ENCODE data around the gene RANBP9.

RANBP9 gene

DNA sequence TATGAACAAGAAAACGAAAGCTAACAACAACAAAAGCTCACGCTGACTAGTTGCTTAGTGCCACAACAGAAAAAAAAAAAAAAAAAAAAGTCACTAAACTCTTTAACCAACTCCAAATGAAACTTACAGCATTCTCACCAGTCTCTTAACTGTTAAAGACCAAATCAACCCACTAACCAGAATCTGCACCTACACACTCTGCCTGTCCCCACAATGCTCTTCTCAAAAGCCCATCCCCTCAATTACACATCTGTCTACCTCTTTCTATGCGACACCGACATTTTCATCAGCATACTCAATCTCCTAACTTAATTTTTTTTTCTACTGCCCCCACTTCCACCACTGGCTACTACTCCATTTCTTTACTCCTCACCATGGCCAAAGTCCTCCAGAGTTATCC lies 62.2 kb downstream of the RANBP9 start:
- no peak overlapping the region for H3K27ac ChIP-seq
- TF ChIP-seq, protein P1, sequence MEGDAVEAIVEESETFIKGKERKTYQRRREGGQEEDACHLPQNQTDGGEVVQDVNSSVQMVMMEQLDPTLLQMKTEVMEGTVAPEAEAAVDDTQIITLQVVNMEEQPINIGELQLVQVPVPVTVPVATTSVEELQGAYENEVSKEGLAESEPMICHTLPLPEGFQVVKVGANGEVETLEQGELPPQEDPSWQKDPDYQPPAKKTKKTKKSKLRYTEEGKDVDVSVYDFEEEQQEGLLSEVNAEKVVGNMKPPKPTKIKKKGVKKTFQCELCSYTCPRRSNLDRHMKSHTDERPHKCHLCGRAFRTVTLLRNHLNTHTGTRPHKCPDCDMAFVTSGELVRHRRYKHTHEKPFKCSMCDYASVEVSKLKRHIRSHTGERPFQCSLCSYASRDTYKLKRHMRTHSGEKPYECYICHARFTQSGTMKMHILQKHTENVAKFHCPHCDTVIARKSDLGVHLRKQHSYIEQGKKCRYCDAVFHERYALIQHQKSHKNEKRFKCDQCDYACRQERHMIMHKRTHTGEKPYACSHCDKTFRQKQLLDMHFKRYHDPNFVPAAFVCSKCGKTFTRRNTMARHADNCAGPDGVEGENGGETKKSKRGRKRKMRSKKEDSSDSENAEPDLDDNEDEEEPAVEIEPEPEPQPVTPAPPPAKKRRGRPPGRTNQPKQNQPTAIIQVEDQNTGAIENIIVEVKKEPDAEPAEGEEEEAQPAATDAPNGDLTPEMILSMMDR (conservative IDR thresholded peaks at IDR 0.05) = no peak

DNA sequence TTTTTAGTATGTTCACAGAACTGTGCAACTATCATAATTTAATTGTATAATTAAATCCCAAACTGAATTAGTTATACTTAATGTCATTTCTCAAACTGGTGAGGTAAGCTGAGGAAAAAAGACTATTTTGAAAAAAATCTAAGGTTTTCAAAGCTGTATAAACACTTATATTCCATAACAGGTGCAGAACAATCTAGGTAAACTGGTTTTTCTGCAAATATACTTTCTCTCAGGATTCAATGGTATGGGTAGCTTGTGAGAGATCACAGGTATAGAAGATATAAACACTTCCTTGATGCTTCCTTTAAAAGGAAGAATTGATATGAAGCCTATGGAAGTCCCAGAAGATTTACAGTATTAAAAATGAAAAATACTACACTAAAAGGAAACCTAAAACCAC lies 62.8 kb downstream of the RANBP9 start:
- TF ChIP-seq, protein P1 (conservative IDR thresholded peaks at IDR 0.05) = no peak
- H3K27ac ChIP-seq = no peak overlapping the region

DNA sequence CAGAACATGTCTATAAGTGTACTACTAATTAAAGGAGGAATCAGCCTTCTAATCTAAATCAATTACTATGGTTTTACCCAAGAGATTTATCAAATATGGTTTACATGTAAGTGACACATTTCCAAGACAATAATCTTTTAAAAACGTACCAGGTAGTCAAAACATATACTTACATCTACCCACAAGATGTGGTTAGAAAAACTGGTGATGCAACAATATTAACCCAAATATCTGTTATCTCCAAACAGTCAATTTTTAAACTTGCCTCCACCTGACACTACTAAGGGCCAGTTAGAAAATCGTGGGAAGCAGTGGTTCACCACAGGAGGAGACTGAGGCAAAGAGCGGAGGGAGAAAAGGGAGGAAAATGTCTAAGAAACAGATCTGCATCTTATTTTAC lies 68.5 kb downstream of the RANBP9 start:
- H3K27ac ChIP-seq = no peak overlapping the region
- TF ChIP-seq, protein P1 (conservative IDR thresholded peaks at IDR 0.05) = no peak

DNA sequence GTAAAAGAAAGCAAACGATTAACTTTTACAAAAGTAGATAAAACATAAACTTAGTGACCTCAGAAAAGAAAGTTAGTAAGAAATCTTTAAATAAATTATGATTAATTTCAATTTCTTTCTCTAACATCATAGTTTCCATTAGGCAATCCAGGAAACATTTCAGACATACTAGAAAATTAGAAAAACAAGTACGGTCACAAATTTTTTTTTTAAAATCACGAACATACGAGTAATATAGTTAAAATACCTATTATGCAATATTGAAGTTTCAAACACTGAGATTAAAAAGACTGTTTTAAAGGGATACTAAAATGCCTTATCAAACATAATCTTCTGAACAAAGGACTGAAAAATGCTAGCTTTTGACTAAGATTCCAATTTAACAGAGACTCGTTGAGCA lies 70.3 kb downstream of the RANBP9 start:
- no peak overlapping the region for H3K27ac ChIP-seq
- TF ChIP-seq, protein P1 (conservative IDR thresholded peaks at IDR 0.05) = no peak

DNA sequence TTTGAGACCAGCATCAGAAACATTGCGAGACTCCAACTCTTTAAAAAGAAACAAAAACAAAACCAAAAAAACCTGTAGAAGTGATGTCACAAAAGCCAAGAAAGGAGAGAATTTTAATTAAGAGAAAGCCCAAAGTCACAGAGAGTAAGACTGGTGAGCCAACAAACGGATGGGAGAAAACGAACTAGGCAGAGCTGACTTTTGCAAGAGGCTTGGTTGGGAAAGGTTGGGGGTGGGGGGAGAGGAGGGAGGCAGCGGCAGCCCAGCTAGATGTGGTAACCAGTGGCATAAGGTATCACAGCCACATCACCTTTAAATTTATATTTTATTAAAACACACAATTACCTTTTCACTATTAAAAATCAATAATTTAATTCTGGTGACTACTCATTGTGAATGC lies 73.0 kb downstream of the RANBP9 start:
- H3K27ac ChIP-seq = no peak overlapping the region
- TF ChIP-seq, protein P1 (conservative IDR thresholded peaks at IDR 0.05) = no peak

DNA sequence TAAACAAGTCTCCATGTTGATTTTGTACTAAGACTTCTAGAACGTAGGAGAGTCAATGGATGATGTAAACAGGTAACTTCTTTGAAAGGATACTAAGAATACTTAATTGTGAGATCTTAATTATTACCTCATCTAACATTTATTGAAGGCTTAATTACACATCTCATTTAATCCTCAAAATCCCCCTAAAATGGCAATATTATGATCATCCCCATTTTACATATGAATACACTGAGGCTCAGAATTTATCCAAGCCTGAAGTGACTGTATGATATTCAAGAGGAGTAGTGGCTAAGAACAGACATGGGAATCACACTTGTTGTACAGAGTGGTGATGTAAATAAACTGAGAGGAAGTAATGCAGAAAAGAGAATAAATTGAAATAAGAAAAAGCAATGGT lies 73.6 kb downstream of the RANBP9 start:
- no peak overlapping the region for H3K27ac ChIP-seq
- TF ChIP-seq, protein P1 (conservative IDR thresholded peaks at IDR 0.05) = no peak

DNA sequence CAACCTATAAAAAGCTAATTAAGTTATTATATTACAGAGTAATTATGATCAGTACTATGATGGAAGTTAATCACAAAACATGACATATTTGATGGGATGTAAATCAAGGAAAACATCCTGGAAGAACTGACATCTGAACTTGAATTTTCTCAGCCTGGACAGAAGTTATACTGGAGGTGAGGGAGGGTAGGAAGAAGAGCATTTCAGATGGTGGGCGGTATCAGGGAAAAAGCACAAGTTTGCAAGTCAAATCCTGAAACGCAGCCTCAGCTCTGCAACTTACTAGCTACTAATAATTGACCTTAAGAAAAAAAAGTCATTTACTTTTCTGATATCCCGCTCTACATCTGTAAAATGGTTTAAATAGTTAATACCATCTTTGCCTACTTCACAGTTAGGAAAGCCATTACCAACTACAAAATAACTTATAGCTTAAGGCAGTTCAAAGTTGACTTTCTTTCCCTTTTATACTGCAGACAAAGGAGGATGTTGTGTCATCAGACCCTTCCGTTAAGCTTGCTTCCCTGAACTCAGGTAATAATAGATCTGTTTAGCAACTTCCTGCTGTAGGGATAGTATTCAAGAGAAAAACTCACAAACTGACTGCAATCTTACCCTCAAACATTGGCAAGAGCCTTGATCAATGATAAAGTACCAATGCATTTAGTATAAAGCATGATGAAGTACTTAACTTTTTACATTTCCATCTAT lies 75.5 kb downstream of the RANBP9 start:
- H3K27ac ChIP-seq = no peak overlapping the region
- TF ChIP-seq, protein P1 (conservative IDR thresholded peaks at IDR 0.05) = no peak
